HUES6 (cell line): Measurements from ENCODE around the gene NR2F1-AS1.
"Not testable (repeated sequence)": the region's sequence is repeated elsewhere in the genome, so short reads cannot be mapped to it uniquely, and the experiment has no call there.

Experiments
- H3K27ac ChIP-seq: 2 replicates; pipeline ENCODE4 v1.7.0; 2013; ENCODE audit warnings: low read depth, mild to moderate bottlenecking, low read length, inconsistent platforms
- H3K27me3 ChIP-seq: 2 replicates; pipeline ENCODE4 v1.6.1; 2013; ENCODE audit warnings: low read length; ENCODE audit not compliant: control insufficient read depth, insufficient read depth
- H3K36me3 ChIP-seq: 2 replicates; pipeline ENCODE4 v1.6.1; 2013; ENCODE audit warnings: low read length; ENCODE audit not compliant: control insufficient read depth, insufficient read depth
- H3K4me1 ChIP-seq: 2 replicates; pipeline ENCODE4 v1.6.1; 2013; ENCODE audit warnings: low read length; ENCODE audit not compliant: control insufficient read depth, insufficient read depth
- H3K4me3 ChIP-seq: 2 replicates; pipeline ENCODE4 v1.5.1; 2013; ENCODE audit warnings: low read depth, low read length
- H3K9ac ChIP-seq: one replicate; pipeline ENCODE4 v1.6.1; 2013; ENCODE audit warnings: mild to moderate bottlenecking, low read length
- H3K9me3 ChIP-seq: 2 replicates; pipeline ENCODE4 v1.6.1; 2013; ENCODE audit warnings: low read depth, low read length; ENCODE audit not compliant: control insufficient read depth, insufficient read depth

The NR2F1-AS1 gene

GRCh38 chr5:93477816-93478215 lies 103.2 kb downstream of the NR2F1-AS1 start:
- Histone ChIP-seq H3K4me1 (no peaks in the 10 kb centered on the region), H3K4me3 (no peak overlapping the region), H3K9me3 (peaks cover 10% of the 10 kb centered on the region; the same call in 1 of the 2 replicates), H3K27me3 (no peaks in the 10 kb centered on the region), H3K9ac (no peak overlapping the region), H3K27ac (no peak overlapping the region), H3K36me3 (no peaks in the 10 kb centered on the region)

GRCh38 chr5:93476251-93476742 lies 104.7 kb downstream of the NR2F1-AS1 start:
- Histone ChIP-seq H3K4me1 (no peaks in the 10 kb centered on the region), H3K9ac (no peak overlapping the region), H3K27me3 (no peaks in the 10 kb centered on the region), H3K36me3 (no peaks in the 10 kb centered on the region), H3K27ac (no peak overlapping the region), H3K4me3 (no peak overlapping the region), H3K9me3 (peaks cover 10% of the 10 kb centered on the region; the same call in 1 of the 2 replicates)

GRCh38 chr5:93462916-93463315 lies 118.1 kb downstream of the NR2F1-AS1 start:
- Histone ChIP-seq H3K27me3 (no peaks in the 10 kb centered on the region), H3K4me1 (no peaks in the 10 kb centered on the region), H3K9ac (no peak overlapping the region), H3K9me3 (peaks cover 43% of the 10 kb centered on the region), H3K36me3 (no peaks in the 10 kb centered on the region), H3K4me3 (no peak overlapping the region), H3K27ac (no peak overlapping the region)

GRCh38 chr5:93461756-93462155 lies 119.3 kb downstream of the NR2F1-AS1 start:
- Histone ChIP-seq H3K9ac (no peak overlapping the region), H3K4me1 (no peaks in the 10 kb centered on the region), H3K9me3 (peaks cover 47% of the 10 kb centered on the region), H3K36me3 (no peaks in the 10 kb centered on the region), H3K27me3 (peaks cover 4% of the 10 kb centered on the region; the same call in 1 of the 2 replicates), H3K27ac (no peak overlapping the region), H3K4me3 (no peak overlapping the region)

- no peaks in the 10 kb centered on the region for H3K4me1 ChIP-seq
- H3K27ac ChIP-seq = no peak overlapping the region
- H3K9me3 ChIP-seq = peaks cover 45% of the 10 kb centered on the region
- no peak overlapping the region for H3K9ac ChIP-seq
- H3K27me3 ChIP-seq = peaks cover 4% of the 10 kb centered on the region; the same call in 1 of the 2 replicates
- no peaks in the 10 kb centered on the region for H3K36me3 ChIP-seq
- no peak overlapping the region for H3K4me3 ChIP-seq
These were observed 120.7 kb downstream of the NR2F1-AS1 start for GRCh38 chr5:93460286-93460685.

- not testable (repeated sequence) for H3K27ac ChIP-seq, H3K4me3 ChIP-seq, H3K36me3 ChIP-seq, H3K4me1 ChIP-seq, H3K27me3 ChIP-seq
- peaks cover 17% of the 10 kb centered on the region for H3K9me3 ChIP-seq
- H3K9ac ChIP-seq = peak overlapping the region; percentile 22
These were observed 124.2 kb downstream of the NR2F1-AS1 start for GRCh38 chr5:93456796-93457195.

GRCh38 chr5:93454896-93455295 lies 126.1 kb downstream of the NR2F1-AS1 start:
- no peak overlapping the region for H3K4me3 ChIP-seq
- peaks cover 9% of the 10 kb centered on the region; the same call in 1 of the 2 replicates for H3K9me3 ChIP-seq

GRCh38 chr5:93452255-93452654 lies 128.8 kb downstream of the NR2F1-AS1 start:
- Histone ChIP-seq H3K27me3 (no peaks in the 10 kb centered on the region), H3K4me1 (no peaks in the 10 kb centered on the region), H3K9ac (no peak overlapping the region), H3K27ac (no peak overlapping the region), H3K4me3 (no peak overlapping the region), H3K36me3 (no peaks in the 10 kb centered on the region), H3K9me3 (no peaks in the 10 kb centered on the region)

More at GRCh38 chr5:93454896-93455295, 126.1 kb downstream of the NR2F1-AS1 start:
- Histone ChIP-seq H3K36me3 (no peaks in the 10 kb centered on the region), H3K4me1 (no peaks in the 10 kb centered on the region), H3K9ac (no peak overlapping the region), H3K27ac (no peak overlapping the region), H3K27me3 (peaks cover 4% of the 10 kb centered on the region; the same call in 1 of the 2 replicates)

GRCh38 chr5:93438124-93438523 lies 142.9 kb downstream of the NR2F1-AS1 start:
- H3K9me3 ChIP-seq = peaks cover 20% of the 10 kb centered on the region
- no peaks in the 10 kb centered on the region for H3K4me1 ChIP-seq
- no peak overlapping the region for H3K27ac ChIP-seq
- H3K9ac ChIP-seq = no peak overlapping the region
- no peaks in the 10 kb centered on the region for H3K27me3 ChIP-seq
- H3K4me3 ChIP-seq = no peak overlapping the region
- H3K36me3 ChIP-seq = no peaks in the 10 kb centered on the region

- Histone ChIP-seq H3K27me3 (no peaks in the 10 kb centered on the region), H3K4me1 (no peaks in the 10 kb centered on the region), H3K9ac (no peak overlapping the region), H3K9me3 (peaks cover 6% of the 10 kb centered on the region), H3K27ac (no peak overlapping the region), H3K4me3 (no peak overlapping the region), H3K36me3 (no peaks in the 10 kb centered on the region)
These were observed 144.9 kb downstream of the NR2F1-AS1 start for GRCh38 chr5:93436083-93436482.

- no peak overlapping the region for H3K27ac ChIP-seq
- no peak overlapping the region for H3K9ac ChIP-seq
- H3K4me1 ChIP-seq = no peaks in the 10 kb centered on the region
- no peaks in the 10 kb centered on the region for H3K36me3 ChIP-seq
- H3K27me3 ChIP-seq = no peaks in the 10 kb centered on the region
- H3K9me3 ChIP-seq = no peaks in the 10 kb centered on the region
- H3K4me3 ChIP-seq = no peak overlapping the region
These were observed 147.6 kb downstream of the NR2F1-AS1 start for GRCh38 chr5:93433422-93433821.

- Histone ChIP-seq H3K4me1 (no peaks in the 10 kb centered on the region), H3K36me3 (no peaks in the 10 kb centered on the region), H3K9me3 (no peaks in the 10 kb centered on the region), H3K27ac (no peak overlapping the region), H3K9ac (no peak overlapping the region), H3K27me3 (no peaks in the 10 kb centered on the region), H3K4me3 (no peak overlapping the region)
These were observed 149.8 kb downstream of the NR2F1-AS1 start for GRCh38 chr5:93431250-93431649.
